Fibroblast of skin of scalp (primary cell): ENCODE results near the gene GKN1.
A peak's percentile ranks its signal among the peaks of the same experiment; 100 is the strongest.

ENCODE experiments used
- DNase-seq: peaks from one replicate; pipeline ENCODE4 v3.0.0-alpha.2; 2013

The GKN1 gene

GRCh38 chr2:68961380-68961779 lies 13.1 kb upstream of the GKN1 start:
- no peak for DNase-seq

DNA sequence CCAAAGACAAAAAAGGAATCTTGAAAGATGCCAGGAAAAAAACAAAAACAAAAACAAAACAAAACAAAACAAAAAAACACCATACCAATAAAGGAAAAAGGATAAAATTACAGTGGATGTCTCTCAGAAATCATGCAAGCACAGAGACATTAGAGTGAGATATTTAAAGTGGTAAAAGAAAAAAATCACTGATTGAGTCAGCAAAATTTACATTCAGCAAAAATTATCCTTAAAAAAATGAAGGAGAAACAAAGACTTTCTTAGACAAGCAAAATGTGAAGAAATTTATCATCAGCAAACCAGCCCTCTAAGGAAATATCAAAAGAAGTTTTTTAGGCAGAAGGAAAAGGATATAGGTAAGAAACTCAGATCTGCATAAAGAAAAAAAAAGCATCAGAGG lies 10.2 kb upstream of the GKN1 start:
- DNase-seq, result no peak

DNA sequence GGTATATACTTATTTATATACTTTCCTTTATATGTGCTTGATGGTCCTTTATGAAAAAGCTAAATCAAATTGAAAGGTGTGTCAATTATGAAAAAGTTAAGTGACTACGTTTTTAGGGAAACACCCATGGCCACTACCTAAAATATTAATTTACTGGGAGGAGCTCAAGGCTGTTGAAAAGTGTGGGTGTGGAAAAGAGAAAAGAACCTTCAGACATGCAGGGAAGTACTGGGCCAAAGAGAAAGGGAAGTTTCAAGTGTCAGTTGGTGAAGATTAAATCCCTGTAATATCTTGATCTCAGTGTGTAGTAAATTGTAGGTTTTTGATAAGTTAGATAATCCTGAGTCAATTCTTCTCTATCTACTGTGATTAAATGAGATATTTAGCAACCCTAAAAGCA lies 6.2 kb upstream of the GKN1 start:
- DNase-seq, result no peak

GRCh38 chr2:68969736-68970490 lies 4.5 kb upstream of the GKN1 start:
- no peak for DNase-seq

DNA sequence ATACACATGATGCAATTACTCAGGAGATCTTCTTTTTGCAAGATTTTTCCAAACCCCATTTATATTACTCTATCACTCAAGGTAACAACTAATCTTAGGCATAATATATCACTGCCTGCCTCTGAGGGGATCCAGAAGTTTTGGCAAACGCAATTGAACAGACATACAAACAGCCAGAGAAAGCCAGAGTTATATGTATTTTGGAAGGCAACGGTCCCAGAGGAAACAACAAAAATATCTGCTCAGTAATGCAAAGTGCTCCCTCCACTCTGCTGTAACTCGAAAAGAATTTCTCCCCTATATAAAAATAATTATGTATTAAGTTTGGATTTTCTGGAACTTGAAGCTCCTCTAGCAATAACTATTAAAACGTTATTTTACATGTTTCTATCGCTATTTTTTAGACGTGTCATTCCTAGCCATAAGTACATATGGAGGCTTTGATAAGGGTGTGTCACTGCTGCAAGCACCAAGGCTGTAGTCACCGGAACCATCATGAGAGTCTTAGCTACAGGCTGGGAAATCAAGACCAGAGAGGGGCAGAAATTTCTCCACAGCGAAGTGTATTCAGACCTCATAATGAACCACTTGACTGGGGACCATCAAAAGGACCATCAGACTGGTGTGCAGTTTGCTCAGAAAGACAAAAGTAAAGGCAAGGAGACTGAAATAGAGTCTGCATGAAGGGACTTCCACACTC lies 3.7 kb upstream of the GKN1 start:
- peak; percentile 73 for DNase-seq

GRCh38 chr2:68971591-68972231 lies 2.7 kb upstream of the GKN1 start:
- peak; percentile 97 for DNase-seq

GRCh38 chr2:68974946-68975665 lies 670 bp downstream of the GKN1 start:
- DNase-seq, result peak; percentile 34

- DNase-seq, result no peak
These were observed 1.4 kb downstream of the GKN1 start for GRCh38 chr2:68975844-68976243.

- no peak for DNase-seq
These were observed 3.0 kb downstream of the GKN1 start for GRCh38 chr2:68977453-68977852.

DNA sequence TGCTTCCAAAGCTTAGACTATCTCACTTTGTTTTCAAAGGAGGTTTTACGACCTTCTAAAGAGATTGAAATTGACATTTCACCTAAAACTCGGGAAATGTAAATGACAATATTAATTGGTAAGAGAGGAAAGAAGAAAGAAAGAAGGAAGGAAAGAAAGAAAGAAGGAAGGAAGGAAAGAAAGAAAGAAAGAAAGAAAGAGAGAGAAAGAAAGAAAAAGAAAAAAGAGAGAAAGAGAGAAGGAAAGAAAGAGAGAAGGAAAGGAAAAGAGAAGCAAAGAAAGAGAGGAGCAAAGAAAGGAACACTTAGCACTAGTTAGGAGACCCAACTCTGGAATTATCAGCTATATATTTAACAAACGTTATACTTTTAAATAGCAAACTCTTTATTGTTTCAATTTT lies 3.7 kb downstream of the GKN1 start:
- no peak for DNase-seq

DNA sequence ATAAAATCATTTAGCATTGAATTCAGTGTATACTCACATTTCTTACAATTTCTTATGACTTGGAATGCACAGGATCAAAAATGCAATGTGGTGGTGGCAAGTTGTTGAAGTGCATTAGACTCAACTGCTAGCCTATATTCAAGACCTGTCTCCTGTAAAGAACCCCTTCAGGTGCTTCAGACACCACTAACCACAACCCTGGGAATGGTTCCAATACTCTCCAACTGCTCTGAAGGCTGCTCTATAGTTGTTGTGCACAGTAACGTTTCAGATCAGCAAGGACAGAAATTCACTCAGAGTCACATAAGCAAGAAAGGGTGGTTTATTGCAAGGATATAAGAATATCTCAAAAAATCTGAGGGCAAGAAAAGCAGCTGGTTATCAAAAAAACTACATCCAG lies 6.5 kb downstream of the GKN1 start:
- no peak for DNase-seq

DNA sequence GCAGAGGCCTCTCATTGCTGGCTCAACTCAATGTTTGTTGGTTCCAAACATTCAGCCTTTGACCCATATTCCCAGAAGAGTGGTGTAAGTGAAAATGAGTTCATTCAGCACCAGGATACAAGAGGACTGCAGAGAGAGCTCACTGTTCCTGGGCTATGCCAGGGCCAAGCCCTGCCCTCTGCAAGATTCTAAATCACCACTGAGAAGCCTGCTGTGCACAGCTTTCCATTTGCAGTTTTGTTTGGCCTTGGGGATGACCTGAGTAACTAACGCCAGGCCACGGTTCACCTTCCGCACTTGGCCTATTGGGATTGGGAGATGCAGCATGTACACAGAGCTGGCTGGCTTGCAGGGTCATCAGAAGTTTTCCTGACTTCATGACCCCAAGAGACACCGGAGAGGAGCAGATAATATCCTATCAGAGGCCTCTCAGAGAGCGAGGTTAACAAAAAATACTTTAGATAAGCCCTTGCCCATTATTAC lies 12.6 kb downstream of the GKN1 start:
- DNase-seq, result no peak

DNA sequence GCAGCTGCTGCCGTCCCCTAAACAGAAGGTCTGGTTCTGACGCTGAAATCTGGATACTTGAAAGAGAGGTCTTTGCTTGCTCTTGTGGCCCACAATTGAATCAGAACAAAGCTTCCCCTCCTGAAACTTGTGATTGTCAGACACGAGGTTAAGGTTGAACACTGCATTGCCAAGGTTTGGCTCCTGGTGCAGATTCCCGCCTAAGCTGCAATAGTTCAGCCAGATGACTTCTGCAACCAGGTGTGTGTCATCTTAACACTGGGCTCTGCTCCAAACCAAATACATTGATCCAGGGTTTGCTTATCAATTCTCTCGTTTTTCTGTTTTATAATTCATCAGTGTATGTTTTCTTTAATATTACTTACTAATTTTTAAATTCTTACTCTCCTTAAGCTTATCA lies 14.6 kb downstream of the GKN1 start:
- no peak for DNase-seq

DNA sequence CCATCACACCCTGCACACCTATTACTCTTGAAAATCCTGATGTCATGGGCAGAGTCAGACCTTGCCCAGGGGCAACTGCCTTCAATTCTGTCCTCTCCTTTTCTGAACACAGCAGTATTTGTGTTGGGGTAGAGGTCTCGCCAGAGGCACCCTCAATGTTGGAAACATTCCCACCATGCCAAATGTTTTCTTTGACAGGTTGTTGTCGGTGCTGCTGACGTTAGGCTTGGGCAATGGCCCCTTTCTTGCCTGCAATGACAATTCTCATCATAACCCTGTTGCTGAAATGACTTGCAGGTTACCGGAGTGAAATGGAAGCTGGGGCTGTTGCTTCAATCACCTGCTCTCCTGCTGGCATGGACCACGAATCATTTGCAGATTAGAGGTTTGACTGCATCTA lies 17.9 kb downstream of the GKN1 start:
- no peak for DNase-seq

DNA sequence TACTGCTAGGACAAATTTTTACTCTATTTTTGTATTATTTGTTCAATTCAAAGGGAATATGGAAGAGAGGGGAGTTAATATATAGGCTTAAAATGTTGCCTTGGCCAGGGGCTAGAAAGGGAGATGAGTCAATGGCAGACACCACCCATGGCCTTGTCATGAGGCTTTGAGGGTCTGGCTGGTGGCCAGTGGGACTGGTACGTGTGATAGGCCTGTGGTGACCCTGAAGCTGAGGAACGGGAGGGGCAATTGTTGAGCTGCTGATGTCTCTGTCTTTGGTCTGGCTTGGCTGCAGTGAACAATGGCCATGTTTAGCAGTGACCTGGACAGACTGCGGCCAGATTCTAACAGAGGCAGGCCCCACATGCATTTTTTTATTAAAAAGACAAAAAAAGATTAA lies 18.5 kb downstream of the GKN1 start:
- DNase-seq, result no peak

GRCh38 chr2:68993660-68994059 lies 19.2 kb downstream of the GKN1 start:
- no peak for DNase-seq

- DNase-seq, result peak; percentile 93
These were observed 20.4 kb downstream of the GKN1 start for GRCh38 chr2:68994864-68995263.

DNA sequence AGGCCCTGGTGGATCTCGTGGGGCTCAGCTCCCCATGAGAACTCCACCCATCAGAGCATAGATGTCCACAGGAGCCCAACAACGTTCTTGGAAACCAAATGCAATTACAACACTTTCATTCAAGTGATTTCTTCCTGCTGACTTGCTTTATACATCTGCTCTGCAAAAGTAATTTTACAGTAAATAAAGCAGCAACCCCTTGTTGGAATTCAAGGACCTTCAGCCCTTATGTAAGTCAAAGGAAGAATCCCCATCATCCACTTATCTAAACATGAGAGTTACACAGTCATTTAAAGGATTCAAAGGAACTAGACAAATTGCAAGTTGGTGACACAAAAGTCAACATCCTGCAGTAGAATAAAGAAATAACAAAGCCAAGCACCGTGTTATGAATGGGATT lies 21.5 kb downstream of the GKN1 start:
- peak; percentile 58 for DNase-seq

DNA sequence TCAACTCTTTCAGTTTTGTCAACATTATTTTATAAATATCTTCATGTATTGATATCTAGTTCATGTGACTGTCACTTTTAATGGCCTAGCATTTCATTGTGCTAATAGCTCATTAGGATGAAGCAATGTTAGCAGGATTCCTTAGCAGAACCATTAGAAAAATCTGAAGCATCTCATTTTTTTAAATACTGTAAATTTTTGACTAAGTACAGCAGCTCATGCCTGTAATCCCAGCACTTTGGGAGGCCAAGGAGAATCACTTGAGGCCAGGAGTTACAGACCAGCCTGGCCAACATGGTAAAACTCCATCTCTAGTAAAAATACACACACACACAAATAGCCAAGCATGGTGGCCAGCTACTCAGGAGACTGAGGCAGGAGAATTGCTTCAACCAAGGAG lies 23.0 kb downstream of the GKN1 start:
- peak; percentile 57 for DNase-seq

- no peak for DNase-seq
These were observed 27.4 kb downstream of the GKN1 start for GRCh38 chr2:69001879-69002278.

GRCh38 chr2:69003731-69004130 lies 29.3 kb downstream of the GKN1 start:
- DNase-seq, result no peak

DNA sequence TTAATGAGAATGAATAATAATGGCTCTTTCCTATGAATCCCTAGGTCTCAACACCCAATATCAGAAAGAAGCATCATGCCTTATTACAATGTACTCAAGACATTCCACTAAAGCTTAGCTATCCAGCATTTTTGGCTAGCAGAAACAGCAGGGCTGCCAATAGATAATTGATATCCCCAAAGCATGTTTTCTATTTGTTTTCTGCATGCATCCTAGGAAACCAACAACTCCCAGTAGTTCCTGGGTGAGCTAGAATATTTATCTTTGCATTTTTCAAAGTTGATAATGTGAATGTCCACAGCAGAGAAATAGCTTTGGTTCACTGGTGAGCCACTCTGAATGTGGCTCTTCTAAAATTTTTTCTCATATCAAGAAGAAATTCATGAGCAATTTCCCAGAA lies 32.7 kb downstream of the GKN1 start:
- peak; percentile 45 for DNase-seq

DNA sequence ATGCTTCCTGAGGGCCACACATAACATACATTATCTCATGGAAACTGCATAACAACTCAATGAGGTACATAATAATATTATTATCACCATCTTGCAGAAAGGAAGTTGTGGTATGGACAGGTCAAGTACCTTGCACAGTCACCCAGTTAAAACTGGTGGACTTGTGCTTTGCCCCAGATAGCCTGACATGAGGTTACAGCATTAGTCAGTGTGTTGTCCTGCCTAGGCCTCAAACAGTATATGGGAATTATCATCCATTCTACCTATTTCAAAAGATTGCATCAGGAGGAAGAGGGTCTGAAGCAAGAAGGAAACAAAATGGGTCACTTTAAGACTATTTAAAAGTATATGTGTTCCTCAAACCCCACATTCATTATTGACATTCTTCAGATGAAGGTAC lies 33.2 kb downstream of the GKN1 start:
- no peak for DNase-seq
